ENCODE results near the gene SLC16A13. TPM values are rescaled to one million over a fixed set of nuclear protein-coding genes. Genes with fewer than 3 reads are reported as not detected.

The SLC16A13 gene
- total and polyA plus RNA-seq, 5 donors from 2014 or later = 1.1 to 3.8 (median 1.6) TPM

- Histone ChIP-seq H3K9me3 (ENCODE audit: control insufficient read depth in 2 of 2, low read length in 2 of 2) (no peaks in the 10 kb centered on the region), H3K27ac (ENCODE audit: insufficient read depth, low read length, poor library complexity, severe bottlenecking) (no peak overlapping the region), H3K36me3 (ENCODE audit: control insufficient read depth, insufficient read depth, low read length) (no peaks in the 10 kb centered on the region), H3K4me3 (ENCODE audit: low read depth, low read length) (no peak overlapping the region), H3K4me1 (ENCODE audit: control insufficient read depth, insufficient read depth, low read length, poor library complexity, severe bottlenecking) (no peaks in the 10 kb centered on the region), H3K27me3 (ENCODE audit: control insufficient read depth, insufficient read depth, low read length) (no peaks in the 10 kb centered on the region)
- H3K27me3 Mint-ChIP-seq = peaks cover 24% of the 10 kb centered on the region
- ATAC-seq (ENCODE audit: low read depth in 2 of 2) = no peak
- peaks cover 0 to 3% (median 0%) of the 10 kb centered on the region in 4 donors for H3K4me1 Mint-ChIP-seq
- no peak for DNase-seq
- no peak overlapping the region for H3K27ac Mint-ChIP-seq
- no peak overlapping the region for H3K4me3 Mint-ChIP-seq
- no peaks in the 10 kb centered on the region for H3K36me3 Mint-ChIP-seq
- peaks cover 0 to 2% (median 0%) of the 10 kb centered on the region in 7 donors for H3K9me3 Mint-ChIP-seq
These were observed 24.5 kb downstream of the SLC16A13 start for GRCh38 chr17:7060165-7060891.

- Mint-ChIP-seq H3K36me3 (no peaks in the 10 kb centered on the region), H3K9me3 (peaks cover 0 to 15% (median 6%) of the 10 kb centered on the region in 7 donors), H3K27ac (no peak overlapping the region), H3K4me3 (no peak overlapping the region), H3K4me1 (peaks cover 0 to 3% (median 0%) of the 10 kb centered on the region in 4 donors), H3K27me3 (peaks cover 36% of the 10 kb centered on the region)
- DNase-seq (no peak), ATAC-seq (ENCODE audit: low read depth in 2 of 2) (no peak)
- Histone ChIP-seq H3K4me1 (ENCODE audit: control insufficient read depth, insufficient read depth, low read length, poor library complexity, severe bottlenecking) (no peaks in the 10 kb centered on the region), H3K36me3 (ENCODE audit: control insufficient read depth, insufficient read depth, low read length) (no peaks in the 10 kb centered on the region), H3K27me3 (ENCODE audit: control insufficient read depth, insufficient read depth, low read length) (no peaks in the 10 kb centered on the region), H3K9me3 (ENCODE audit: control insufficient read depth in 2 of 2, low read length in 2 of 2) (peaks cover 3 to 10% of the 10 kb centered on the region in 2 experiments), H3K27ac (ENCODE audit: insufficient read depth, low read length, poor library complexity, severe bottlenecking) (no peak overlapping the region), H3K4me3 (ENCODE audit: low read depth, low read length) (no peak overlapping the region)
These were observed 27.8 kb downstream of the SLC16A13 start for GRCh38 chr17:7063518-7064094.

GRCh38 chr17:7064261-7064660, 28.4 kb downstream of the SLC16A13 start:
- H3K4me3 Mint-ChIP-seq = no peak overlapping the region

GRCh38 chr17:7067198-7067597, 31.4 kb downstream of the SLC16A13 start:
- H3K36me3 ChIP-seq (ENCODE audit: control insufficient read depth, insufficient read depth, low read length) = no peaks in the 10 kb centered on the region
- peaks cover 7 to 13% of the 10 kb centered on the region in 2 experiments for H3K9me3 ChIP-seq (ENCODE audit: control insufficient read depth in 2 of 2, low read length in 2 of 2)
- DNase-seq (no peak), ATAC-seq (ENCODE audit: low read depth in 2 of 2) (no peak)
- H3K27me3 Mint-ChIP-seq = peaks cover 31% of the 10 kb centered on the region
- H3K36me3 Mint-ChIP-seq = no peaks in the 10 kb centered on the region
- H3K4me3 ChIP-seq (ENCODE audit: low read depth, low read length) = no peak overlapping the region
- H3K4me1 Mint-ChIP-seq = no peaks in the 10 kb centered on the region
- H3K27ac ChIP-seq (ENCODE audit: insufficient read depth, low read length, poor library complexity, severe bottlenecking) = no peak overlapping the region
- no peaks in the 10 kb centered on the region for H3K27me3 ChIP-seq (ENCODE audit: control insufficient read depth, insufficient read depth, low read length)
- no peak overlapping the region for H3K4me3 Mint-ChIP-seq
- peak overlapping the region in 1 of 3 donors; percentile 41 for H3K27ac Mint-ChIP-seq
- no peaks in the 10 kb centered on the region for H3K4me1 ChIP-seq (ENCODE audit: control insufficient read depth, insufficient read depth, low read length, poor library complexity, severe bottlenecking)
- peaks cover 0 to 22% (median 10%) of the 10 kb centered on the region in 7 donors for H3K9me3 Mint-ChIP-seq

More at GRCh38 chr17:7064261-7064660, 28.4 kb downstream of the SLC16A13 start:
- Histone ChIP-seq H3K4me3 (ENCODE audit: low read depth, low read length) (no peak overlapping the region), H3K27me3 (ENCODE audit: control insufficient read depth, insufficient read depth, low read length) (no peaks in the 10 kb centered on the region), H3K27ac (ENCODE audit: insufficient read depth, low read length, poor library complexity, severe bottlenecking) (no peak overlapping the region), H3K4me1 (ENCODE audit: control insufficient read depth, insufficient read depth, low read length, poor library complexity, severe bottlenecking) (no peaks in the 10 kb centered on the region), H3K36me3 (ENCODE audit: control insufficient read depth, insufficient read depth, low read length) (no peaks in the 10 kb centered on the region), H3K9me3 (ENCODE audit: control insufficient read depth in 2 of 2, low read length in 2 of 2) (peaks cover 7 to 13% of the 10 kb centered on the region in 2 experiments)
- ATAC-seq (ENCODE audit: low read depth in 2 of 2) (no peak), DNase-seq (no peak)
- Mint-ChIP-seq H3K9me3 (peaks cover 0 to 21% (median 10%) of the 10 kb centered on the region in 7 donors), H3K27ac (no peak overlapping the region), H3K36me3 (no peaks in the 10 kb centered on the region), H3K27me3 (peaks cover 40% of the 10 kb centered on the region), H3K4me1 (peaks cover 0 to 3% (median 0%) of the 10 kb centered on the region in 4 donors)

- H3K4me1 ChIP-seq (ENCODE audit: control insufficient read depth, insufficient read depth, low read length, poor library complexity, severe bottlenecking) = no peaks in the 10 kb centered on the region
- no peak overlapping the region for H3K27ac ChIP-seq (ENCODE audit: insufficient read depth, low read length, poor library complexity, severe bottlenecking)
- ATAC-seq (ENCODE audit: low read depth in 2 of 2) (no peak), DNase-seq (no peak)
- no peaks in the 10 kb centered on the region for H3K4me1 Mint-ChIP-seq
- H3K9me3 Mint-ChIP-seq = peaks cover 0 to 22% (median 10%) of the 10 kb centered on the region in 7 donors
- H3K4me3 Mint-ChIP-seq = no peak overlapping the region
- H3K27ac Mint-ChIP-seq = no peak overlapping the region
- H3K4me3 ChIP-seq (ENCODE audit: low read depth, low read length) = no peak overlapping the region
- no peaks in the 10 kb centered on the region for H3K36me3 Mint-ChIP-seq
- peaks cover 26% of the 10 kb centered on the region for H3K27me3 Mint-ChIP-seq
- peaks cover 7 to 13% of the 10 kb centered on the region in 2 experiments for H3K9me3 ChIP-seq (ENCODE audit: control insufficient read depth in 2 of 2, low read length in 2 of 2)
- no peaks in the 10 kb centered on the region for H3K27me3 ChIP-seq (ENCODE audit: control insufficient read depth, insufficient read depth, low read length)
- no peaks in the 10 kb centered on the region for H3K36me3 ChIP-seq (ENCODE audit: control insufficient read depth, insufficient read depth, low read length)
These were observed 32.5 kb downstream of the SLC16A13 start for GRCh38 chr17:7068268-7068667.

- no peaks in the 10 kb centered on the region for H3K36me3 Mint-ChIP-seq
- DNase-seq (no peak), ATAC-seq (ENCODE audit: low read depth in 2 of 2) (no peak)
- H3K4me1 ChIP-seq (ENCODE audit: control insufficient read depth, insufficient read depth, low read length, poor library complexity, severe bottlenecking) = no peaks in the 10 kb centered on the region
- H3K27ac Mint-ChIP-seq = no peak overlapping the region
- no peaks in the 10 kb centered on the region for H3K4me1 Mint-ChIP-seq
- H3K36me3 ChIP-seq (ENCODE audit: control insufficient read depth, insufficient read depth, low read length) = no peaks in the 10 kb centered on the region
- H3K4me3 Mint-ChIP-seq = no peak overlapping the region
- peaks cover 0 to 22% (median 10%) of the 10 kb centered on the region in 7 donors for H3K9me3 Mint-ChIP-seq
- H3K4me3 ChIP-seq (ENCODE audit: low read depth, low read length) = no peak overlapping the region
- no peaks in the 10 kb centered on the region for H3K27me3 ChIP-seq (ENCODE audit: control insufficient read depth, insufficient read depth, low read length)
- peaks cover 16% of the 10 kb centered on the region for H3K27me3 Mint-ChIP-seq
- H3K27ac ChIP-seq (ENCODE audit: insufficient read depth, low read length, poor library complexity, severe bottlenecking) = no peak overlapping the region
- peaks cover 7 to 13% of the 10 kb centered on the region in 2 experiments for H3K9me3 ChIP-seq (ENCODE audit: control insufficient read depth in 2 of 2, low read length in 2 of 2)
These were observed 34.9 kb downstream of the SLC16A13 start for GRCh38 chr17:7070712-7071111.

- H3K9me3 Mint-ChIP-seq = peaks cover 0 to 17% (median 10%) of the 10 kb centered on the region in 7 donors
- ATAC-seq (ENCODE audit: low read depth in 2 of 2) (no peak), DNase-seq (no peak)
- H3K4me3 Mint-ChIP-seq = no peak overlapping the region
- Histone ChIP-seq H3K27me3 (ENCODE audit: control insufficient read depth, insufficient read depth, low read length) (no peaks in the 10 kb centered on the region), H3K4me1 (ENCODE audit: control insufficient read depth, insufficient read depth, low read length, poor library complexity, severe bottlenecking) (no peaks in the 10 kb centered on the region), H3K27ac (ENCODE audit: insufficient read depth, low read length, poor library complexity, severe bottlenecking) (no peak overlapping the region), H3K4me3 (ENCODE audit: low read depth, low read length) (no peak overlapping the region), H3K9me3 (ENCODE audit: control insufficient read depth in 2 of 2, low read length in 2 of 2) (peaks cover 7 to 13% of the 10 kb centered on the region in 2 experiments), H3K36me3 (ENCODE audit: control insufficient read depth, insufficient read depth, low read length) (no peaks in the 10 kb centered on the region)
- peaks cover 12% of the 10 kb centered on the region for H3K27me3 Mint-ChIP-seq
- H3K4me1 Mint-ChIP-seq = no peaks in the 10 kb centered on the region
- H3K36me3 Mint-ChIP-seq = no peaks in the 10 kb centered on the region
- H3K27ac Mint-ChIP-seq = no peak overlapping the region
These were observed 36.6 kb downstream of the SLC16A13 start for GRCh38 chr17:7072406-7072805.
